Brain microvascular endothelial cell (primary cell): ENCODE measurements around the gene ROMO1.

Experiments
- DNase-seq: peaks from one replicate; pipeline ENCODE4 v3.0.0-alpha.2; 2020
- H3K27ac ChIP-seq: fragments of 250-450 bp; sonication (Bioruptor Pico); 2 replicates; pipeline ENCODE4 v1.5.1; 2020; ENCODE audit warnings: mild to moderate bottlenecking, moderate library complexity
- H3K27me3 ChIP-seq: fragments of 250-450 bp; sonication (Bioruptor Pico); replicated peaks from 2 replicates; pipeline ENCODE4 v1.5.1; 2020; ENCODE audit warnings: mild to moderate bottlenecking
- H3K36me3 ChIP-seq: fragments of 250-450 bp; sonication (Bioruptor Pico); replicated peaks from 2 replicates; pipeline ENCODE4 v1.5.1; 2020; ENCODE audit warnings: mild to moderate bottlenecking
- H3K4me3 ChIP-seq: 2 replicates; pipeline ENCODE4 v1.5.1; 2011; ENCODE audit warnings: low read depth, mild to moderate bottlenecking, control low read depth, low read length, moderate library complexity
- in situ Hi-C: cut with HindIII; loops from 2 replicates; pipeline ENCODE4 v1.10.0; 2017; ENCODE audit warnings: low sequenced_read_pairs, low pct_ligation_motif_present
- TF ChIP-seq, protein P1 (sequence below): IDR thresholded peaks from 2 replicates; pipeline ENCODE4 v1.5.1; 2011; ENCODE audit warnings: low read depth, mild to moderate bottlenecking, moderate library complexity, low read length, control low read depth, inconsistent platforms; ENCODE audit errors: missing control alignments

Gene ROMO1

DNA sequence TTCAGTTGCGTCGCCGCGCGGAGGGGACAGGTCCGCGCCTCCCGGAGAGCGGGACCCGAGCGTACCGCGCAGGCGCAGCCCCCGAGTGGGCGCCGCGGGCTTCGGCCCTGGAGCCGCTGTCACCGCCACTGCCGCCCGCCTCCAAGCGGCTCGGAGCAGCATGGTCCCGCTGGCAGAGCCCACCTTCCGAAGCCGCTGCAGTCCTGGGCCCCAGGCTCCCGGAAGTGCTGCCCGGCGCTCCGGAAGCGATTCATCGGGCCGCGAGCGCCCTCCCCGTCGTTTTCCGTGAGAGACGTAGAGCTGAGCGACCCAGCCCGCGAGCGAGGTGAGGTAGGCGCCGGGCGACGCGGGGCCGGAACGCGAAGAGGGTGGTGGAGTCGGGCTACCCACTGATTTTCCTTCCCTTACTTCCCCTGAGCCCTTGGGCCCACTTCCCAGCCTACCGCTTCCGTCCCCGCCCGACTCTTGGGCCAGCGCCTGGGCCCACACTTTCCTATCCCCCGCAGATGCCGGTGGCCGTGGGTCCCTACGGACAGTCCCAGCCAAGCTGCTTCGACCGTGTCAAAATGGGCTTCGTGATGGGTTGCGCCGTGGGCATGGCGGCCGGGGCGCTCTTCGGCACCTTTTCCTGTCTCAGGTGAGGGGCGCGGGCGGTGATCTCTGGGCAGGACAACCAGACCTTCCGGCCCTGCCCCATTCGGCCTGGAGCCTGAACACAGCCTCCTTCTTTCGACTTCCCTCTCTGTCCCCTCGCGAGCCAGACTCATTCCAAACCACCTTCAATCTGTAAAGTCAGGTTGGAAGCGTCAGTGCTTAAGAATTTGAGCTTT, at the start of gene ROMO1, which contains the start of gene NFS1:
Gene ROMO1, plus strand, starts transcription at position 279 of the 830 bp plus-strand sequence. Its CDS starts 228 bp downstream, at position 507.
Gene NFS1, minus strand, starts transcription at position 226 of the 830 bp plus-strand sequence. Its CDS starts 64 bp downstream, at position 162.
- peak; percentile 61 for DNase-seq
- Histone ChIP-seq H3K27me3 (no peaks in the 10 kb centered on the region), H3K27ac (peak within 1 kb of the TSS; percentile 61), H3K36me3 (peaks cover 34% of the 10 kb centered on the region), H3K4me3 (peak within 1 kb of the TSS; percentile 99)
- in situ Hi-C loops, result no loop called here
- TF ChIP-seq, protein P1, sequence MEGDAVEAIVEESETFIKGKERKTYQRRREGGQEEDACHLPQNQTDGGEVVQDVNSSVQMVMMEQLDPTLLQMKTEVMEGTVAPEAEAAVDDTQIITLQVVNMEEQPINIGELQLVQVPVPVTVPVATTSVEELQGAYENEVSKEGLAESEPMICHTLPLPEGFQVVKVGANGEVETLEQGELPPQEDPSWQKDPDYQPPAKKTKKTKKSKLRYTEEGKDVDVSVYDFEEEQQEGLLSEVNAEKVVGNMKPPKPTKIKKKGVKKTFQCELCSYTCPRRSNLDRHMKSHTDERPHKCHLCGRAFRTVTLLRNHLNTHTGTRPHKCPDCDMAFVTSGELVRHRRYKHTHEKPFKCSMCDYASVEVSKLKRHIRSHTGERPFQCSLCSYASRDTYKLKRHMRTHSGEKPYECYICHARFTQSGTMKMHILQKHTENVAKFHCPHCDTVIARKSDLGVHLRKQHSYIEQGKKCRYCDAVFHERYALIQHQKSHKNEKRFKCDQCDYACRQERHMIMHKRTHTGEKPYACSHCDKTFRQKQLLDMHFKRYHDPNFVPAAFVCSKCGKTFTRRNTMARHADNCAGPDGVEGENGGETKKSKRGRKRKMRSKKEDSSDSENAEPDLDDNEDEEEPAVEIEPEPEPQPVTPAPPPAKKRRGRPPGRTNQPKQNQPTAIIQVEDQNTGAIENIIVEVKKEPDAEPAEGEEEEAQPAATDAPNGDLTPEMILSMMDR, result peak; percentile 18

DNA sequence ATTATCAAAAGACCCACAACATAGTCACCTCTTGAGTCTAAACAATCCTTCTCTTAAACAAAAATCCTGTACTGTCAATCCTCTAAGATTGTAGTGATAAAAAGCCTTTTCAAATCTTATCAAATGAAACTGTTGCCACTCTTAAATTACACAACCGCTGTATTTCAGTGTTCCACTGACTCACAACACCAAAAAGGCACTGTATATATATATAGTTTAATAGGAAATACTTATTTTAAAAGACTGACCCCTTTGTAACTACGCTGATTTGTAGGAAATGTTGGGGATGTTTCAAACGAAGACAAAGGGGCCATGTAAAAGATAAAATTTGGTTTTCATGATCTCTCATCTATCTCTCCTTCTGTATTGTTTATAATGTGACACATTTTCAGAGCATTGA, 48.6 kb upstream of the ROMO1 start:
- Histone ChIP-seq H3K36me3 (peaks cover 34% of the 10 kb centered on the region), H3K4me3 (no peak overlapping the region), H3K27ac (no peak overlapping the region), H3K27me3 (no peaks in the 10 kb centered on the region)
- in situ Hi-C loops, result no loop called here
- DNase-seq, result no peak
- TF ChIP-seq, protein P1, result no peak

DNA sequence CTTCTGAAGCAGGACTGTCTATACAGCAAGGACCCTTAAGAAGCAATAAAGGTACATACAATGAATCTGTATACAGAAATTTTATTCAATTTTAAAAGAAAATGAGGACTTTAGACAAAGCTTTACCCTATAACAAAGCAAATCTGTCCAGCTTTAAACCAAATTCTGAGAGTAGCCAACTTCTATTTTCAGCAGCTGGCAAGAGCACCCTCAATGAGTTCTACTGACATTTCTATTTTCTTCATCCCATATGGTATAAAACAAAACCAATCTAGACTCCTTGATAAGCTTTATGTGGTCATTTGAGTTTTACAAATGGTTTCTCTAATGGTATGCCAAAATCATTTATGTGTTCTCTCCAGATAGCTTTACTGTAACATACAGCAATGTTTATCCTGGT, 47.2 kb upstream of the ROMO1 start:
- peaks cover 34% of the 10 kb centered on the region for H3K36me3 ChIP-seq
- TF ChIP-seq, protein P1, result no peak
- in situ Hi-C loops, result no loop called here
- DNase-seq, result no peak
- no peaks in the 10 kb centered on the region for H3K27me3 ChIP-seq
- no peak overlapping the region for H3K4me3 ChIP-seq
- no peak overlapping the region for H3K27ac ChIP-seq

DNA sequence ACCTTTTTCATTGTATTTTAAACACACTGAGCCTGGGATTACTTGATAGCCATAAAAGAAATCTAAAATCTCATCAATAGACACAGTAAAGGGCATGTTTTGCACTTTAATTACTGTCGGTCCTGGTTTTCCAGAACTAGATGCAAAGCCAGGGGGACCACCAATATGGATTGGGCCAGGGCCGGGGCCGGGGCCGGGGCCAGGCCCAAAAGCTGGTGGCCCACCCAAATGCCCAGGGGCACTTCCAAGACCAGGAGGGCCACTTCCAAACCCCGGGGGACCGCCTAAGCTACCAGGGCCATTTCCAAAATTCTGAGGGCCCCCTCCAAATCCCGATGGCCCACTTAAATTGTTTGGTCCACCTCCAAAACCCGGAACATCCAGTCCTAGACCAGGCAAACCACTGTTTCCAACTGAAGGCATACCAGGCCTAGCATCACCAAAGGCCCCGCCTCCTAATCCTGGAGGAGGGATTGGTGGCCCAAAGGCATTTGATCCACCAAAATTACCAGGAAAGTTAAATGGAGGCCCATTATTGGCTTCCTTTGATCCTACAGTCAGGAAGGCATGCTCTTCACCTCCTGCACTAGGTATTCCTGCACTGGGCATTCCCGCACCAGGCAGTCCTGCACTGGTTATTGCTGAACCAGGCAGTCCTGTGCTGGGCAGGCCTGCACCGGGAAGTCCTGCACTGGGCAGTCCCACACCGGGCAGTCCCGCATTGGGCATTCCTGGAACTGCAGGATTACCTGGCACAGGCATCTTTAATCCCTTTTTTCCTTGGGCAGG, 46.4 kb upstream of the ROMO1 start:
- H3K27me3 ChIP-seq, result no peaks in the 10 kb centered on the region
- no peak overlapping the region for H3K27ac ChIP-seq
- in situ Hi-C loops, result no loop called here
- H3K4me3 ChIP-seq, result no peak overlapping the region
- peaks cover 34% of the 10 kb centered on the region for H3K36me3 ChIP-seq
- DNase-seq, result no peak
- TF ChIP-seq, protein P1, result no peak

DNA sequence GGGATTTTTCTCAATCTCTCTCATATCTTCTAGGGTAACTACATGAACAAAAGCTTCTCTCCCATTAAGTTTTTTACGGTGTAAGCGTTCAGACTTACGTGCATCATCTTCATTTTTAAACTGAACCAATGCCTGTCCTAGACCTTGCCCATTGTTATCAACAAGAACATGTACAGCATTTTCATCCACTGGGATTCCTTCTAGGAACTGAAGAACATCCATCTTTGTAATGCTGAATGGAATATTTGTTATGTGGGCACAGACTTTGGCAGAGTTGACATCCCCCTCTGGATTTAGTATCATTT, 45.8 kb upstream of the ROMO1 start:
- DNase-seq, result no peak
- in situ Hi-C loops, result no loop called here
- TF ChIP-seq, protein P1, result no peak
- Histone ChIP-seq H3K27me3 (no peaks in the 10 kb centered on the region), H3K27ac (no peak overlapping the region), H3K4me3 (no peak overlapping the region), H3K36me3 (peaks cover 34% of the 10 kb centered on the region)
